Measurements from ENCODE around the gene PAFAH1B2.
"Not testable (repeated sequence)": the region's sequence is repeated elsewhere in the genome, so short reads cannot be mapped to it uniquely, and the experiment has no call there.

Gene PAFAH1B2

GRCh38 chr11:117098269-117099232 lies 45.5 kb upstream of the PAFAH1B2 start, which contains the start of gene SIK3:
SIK3 (minus strand) TSS chr11:117098428; CDS start chr11:117098415, 13 bp downstream.
- H3K4me3 ChIP-seq (ENCODE audit: low read depth, low read length) = peak within 1 kb of the TSS; percentile 94
- peak; percentile 58 for TF ChIP-seq CTCF (IDR thresholded peaks at IDR 0.05; ENCODE audit: low read depth, low read length)

- H3K4me3 ChIP-seq (ENCODE audit: low read depth, low read length) = no peak overlapping the region
- TF ChIP-seq CTCF (IDR thresholded peaks at IDR 0.05; ENCODE audit: low read depth, low read length) = no peak
These were observed 44.4 kb upstream of the PAFAH1B2 start for GRCh38 chr11:117099696-117100095.

GRCh38 chr11:117100556-117100955 lies 43.5 kb upstream of the PAFAH1B2 start:
- no peak overlapping the region for H3K4me3 ChIP-seq (ENCODE audit: low read depth, low read length)
- no peak for TF ChIP-seq CTCF (IDR thresholded peaks at IDR 0.05; ENCODE audit: low read depth, low read length)

GRCh38 chr11:117107701-117108590 lies 36.1 kb upstream of the PAFAH1B2 start:
- no peak overlapping the region for H3K4me3 ChIP-seq (ENCODE audit: low read depth, low read length)
- TF ChIP-seq CTCF (IDR thresholded peaks at IDR 0.05; ENCODE audit: low read depth, low read length) = no peak

GRCh38 chr11:117110294-117110950 lies 33.7 kb upstream of the PAFAH1B2 start:
- H3K4me3 ChIP-seq (ENCODE audit: low read depth, low read length) = no peak overlapping the region
- no peak for TF ChIP-seq CTCF (IDR thresholded peaks at IDR 0.05; ENCODE audit: low read depth, low read length)

- not testable (repeated sequence) for H3K4me3 ChIP-seq (ENCODE audit: low read depth, low read length)
These were observed 31.6 kb upstream of the PAFAH1B2 start for GRCh38 chr11:117112497-117112896.

- not testable (repeated sequence) for H3K4me3 ChIP-seq (ENCODE audit: low read depth, low read length)
These were observed 31.1 kb upstream of the PAFAH1B2 start for GRCh38 chr11:117112939-117113338.

Measured in WI38 (cell line).